GM19463 (cell line): Measurements from ENCODE around the gene ATP6V1G1.
A peak's percentile ranks its signal among the peaks of the same experiment; 100 is the strongest.
"Not testable (repeated sequence)": the region's sequence is repeated elsewhere in the genome, so short reads cannot be mapped to it uniquely, and the experiment has no call there.

Experiments
- ATAC-seq: cut with Tn5 transposase; IDR thresholded peaks from one replicate; pipeline ENCODE4 v1.9.1; 2021; ENCODE audit warnings: mild to moderate bottlenecking, moderate library complexity; ENCODE audit not compliant: unreplicated experiment

Gene ATP6V1G1

GRCh38 chr9:114587345-114588202 lies at the start of gene ATP6V1G1:
Gene ATP6V1G1, plus strand, starts transcription at chr9:114587769. Its CDS starts 70 bp downstream, at chr9:114587839.
- ATAC-seq, result peak; percentile 96

- no peak for ATAC-seq
These were observed 49.3 kb upstream of the ATP6V1G1 start for GRCh38 chr9:114538241-114538640.

- ATAC-seq, result no peak
These were observed 47.7 kb upstream of the ATP6V1G1 start for GRCh38 chr9:114539701-114540380.

GRCh38 chr9:114545055-114545454 lies 42.5 kb upstream of the ATP6V1G1 start:
- ATAC-seq, result no peak

DNA sequence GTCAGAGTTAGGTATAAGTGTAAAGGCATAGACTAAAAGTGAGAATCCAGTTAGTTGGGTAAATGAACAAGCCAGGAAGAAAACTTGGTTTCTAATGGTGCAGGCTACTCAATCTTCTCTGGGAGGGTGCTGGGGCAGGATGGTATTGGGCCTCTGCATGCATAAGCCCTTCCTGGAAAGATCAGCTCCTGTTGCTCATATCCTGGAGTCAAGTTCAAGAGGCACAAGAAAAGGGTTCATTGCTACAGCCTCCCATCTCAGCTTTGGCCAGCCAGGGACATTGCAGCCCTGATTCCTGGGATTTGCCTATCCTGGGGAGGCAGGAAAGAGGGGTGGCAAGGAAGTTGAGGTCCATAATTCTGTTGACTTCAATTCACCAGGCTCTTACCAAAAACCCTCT lies 40.7 kb upstream of the ATP6V1G1 start:
- no peak for ATAC-seq

DNA sequence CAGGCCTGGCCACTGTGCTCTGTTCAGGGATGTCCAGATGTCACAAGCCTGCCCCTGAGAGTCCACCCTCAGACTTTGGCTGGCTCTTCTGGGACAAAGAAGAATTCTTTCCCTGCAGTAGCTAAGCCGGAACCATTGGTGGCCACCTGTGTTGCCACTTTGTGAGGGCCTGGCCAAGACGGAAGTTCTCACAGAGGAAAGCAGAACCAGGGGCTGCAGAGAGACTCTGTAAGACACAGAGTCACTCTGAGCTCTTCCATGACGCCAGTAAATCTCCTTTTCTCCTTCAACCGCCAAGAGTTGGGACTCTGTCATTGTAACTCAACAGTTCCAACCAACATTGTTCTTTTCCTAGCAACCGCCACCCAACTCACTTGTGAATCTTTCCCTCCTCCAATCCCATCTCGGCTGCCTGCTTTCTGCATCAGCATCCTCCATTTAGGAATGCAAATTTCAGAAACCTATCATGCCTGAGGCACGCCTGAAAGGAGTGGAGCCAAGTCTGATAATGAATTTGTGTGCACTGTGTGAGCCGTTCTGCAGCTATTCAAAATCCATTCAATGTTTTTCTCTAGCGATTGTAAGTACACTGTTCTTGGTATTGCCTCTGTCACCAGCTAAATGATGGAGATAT lies 37.8 kb upstream of the ATP6V1G1 start:
- no peak for ATAC-seq

- no peak for ATAC-seq
These were observed 35.6 kb upstream of the ATP6V1G1 start for GRCh38 chr9:114551750-114552685.

GRCh38 chr9:114552706-114553105 lies 34.9 kb upstream of the ATP6V1G1 start:
- no peak for ATAC-seq

- ATAC-seq, result no peak
These were observed 34.4 kb upstream of the ATP6V1G1 start for GRCh38 chr9:114553202-114553601.

GRCh38 chr9:114555696-114556095 lies 31.9 kb upstream of the ATP6V1G1 start:
- ATAC-seq, result no peak

DNA sequence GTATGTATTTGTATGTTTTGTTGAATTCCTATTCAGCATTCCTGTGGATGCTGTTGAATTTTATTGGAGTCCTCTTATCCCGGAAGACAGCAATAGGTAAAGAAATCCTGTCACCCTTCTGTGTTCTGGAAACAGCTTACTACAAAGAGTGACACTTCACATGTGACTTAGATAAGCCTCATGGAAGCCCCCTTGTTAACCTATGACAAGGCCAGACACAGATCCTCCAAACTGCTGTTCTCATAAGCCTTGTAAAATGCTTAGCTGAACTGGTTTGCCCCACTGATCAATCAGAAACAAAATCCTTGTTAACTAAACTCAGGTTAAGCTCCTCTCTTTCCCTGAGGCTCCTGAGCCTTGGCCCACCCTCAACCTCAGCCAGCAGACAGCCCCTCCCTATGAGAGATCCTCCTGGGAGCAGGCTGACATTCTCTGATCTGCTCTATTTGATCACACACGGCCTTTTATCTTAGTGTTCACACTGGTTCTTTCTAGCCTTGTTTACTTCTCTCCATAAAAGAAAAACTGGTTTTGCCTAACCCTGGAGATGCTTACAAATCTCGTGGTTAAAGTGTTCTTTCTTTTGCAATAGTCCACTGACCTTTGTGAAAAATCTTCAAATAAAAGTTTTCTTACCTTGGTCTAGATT lies 29.4 kb upstream of the ATP6V1G1 start:
- no peak for ATAC-seq

DNA sequence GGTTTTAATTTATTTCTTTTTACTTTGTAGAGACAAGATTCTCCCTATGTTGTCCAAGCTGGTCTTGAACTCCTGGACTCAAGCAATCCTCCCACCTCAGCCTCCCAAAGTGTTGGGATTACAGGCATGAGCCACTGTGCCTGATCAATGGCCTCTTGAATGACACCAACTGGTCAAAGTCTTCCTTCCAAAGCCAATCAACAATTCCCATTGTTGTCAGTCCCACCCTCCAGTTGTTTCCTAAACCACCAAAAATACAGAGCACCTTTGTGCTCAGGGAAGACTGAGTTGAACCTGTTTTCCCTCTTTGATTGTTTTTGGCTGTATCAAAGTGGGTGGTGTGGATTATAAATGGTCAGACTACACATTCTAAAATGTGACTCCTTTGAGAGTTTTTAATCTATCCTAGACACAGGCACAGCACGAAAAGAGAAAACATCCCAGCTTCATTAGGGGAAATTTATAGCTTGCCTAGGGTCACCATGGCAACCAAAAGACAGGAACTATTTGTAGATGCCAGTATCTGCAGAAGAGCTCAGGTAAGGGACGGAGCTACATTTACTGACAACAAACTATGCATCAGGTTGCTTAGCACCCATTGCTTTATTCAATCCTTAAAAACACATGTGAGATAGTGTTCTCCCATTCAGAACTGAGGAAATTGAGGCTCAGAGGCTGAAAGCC lies 27.6 kb upstream of the ATP6V1G1 start:
- ATAC-seq, result no peak

DNA sequence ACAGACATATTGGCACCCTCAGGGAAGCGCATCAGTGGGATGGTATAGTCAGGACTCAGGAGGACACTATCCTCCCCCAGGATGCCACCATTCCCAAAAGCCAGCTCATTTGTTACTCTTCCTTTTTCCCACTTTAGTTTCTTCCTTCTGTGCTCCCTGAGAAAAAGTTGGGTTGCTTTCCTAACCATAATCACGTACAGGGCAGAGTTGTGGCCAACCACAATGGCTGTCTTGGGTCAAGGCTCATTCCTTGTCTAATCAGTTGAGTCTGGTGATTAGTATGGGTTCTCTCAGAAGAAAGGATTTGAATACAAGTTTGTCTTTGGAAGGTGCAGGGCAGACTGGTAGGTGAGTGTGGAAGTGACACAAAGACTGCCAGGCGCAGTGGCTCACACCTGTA lies 26.6 kb upstream of the ATP6V1G1 start:
- ATAC-seq, result no peak

DNA sequence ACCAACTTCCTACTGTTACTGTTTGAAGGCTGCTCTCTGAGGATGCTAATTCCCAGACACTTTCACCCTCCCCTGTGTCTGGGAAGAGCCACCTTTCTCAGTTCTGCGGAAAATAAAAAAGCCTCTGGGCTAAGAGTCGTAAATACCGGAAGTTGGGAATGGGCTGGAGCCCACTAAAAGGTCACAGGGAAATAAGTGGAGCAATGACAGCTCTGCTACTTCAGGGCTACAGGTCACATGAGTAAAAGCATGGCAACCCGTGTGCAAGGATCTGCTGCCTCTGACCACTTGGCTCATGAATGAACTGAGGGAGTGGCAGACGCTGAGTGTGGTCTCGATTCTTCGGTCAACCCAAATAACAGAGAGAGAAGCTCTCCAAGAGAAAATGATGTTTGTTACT lies 25.8 kb upstream of the ATP6V1G1 start:
- ATAC-seq, result no peak

DNA sequence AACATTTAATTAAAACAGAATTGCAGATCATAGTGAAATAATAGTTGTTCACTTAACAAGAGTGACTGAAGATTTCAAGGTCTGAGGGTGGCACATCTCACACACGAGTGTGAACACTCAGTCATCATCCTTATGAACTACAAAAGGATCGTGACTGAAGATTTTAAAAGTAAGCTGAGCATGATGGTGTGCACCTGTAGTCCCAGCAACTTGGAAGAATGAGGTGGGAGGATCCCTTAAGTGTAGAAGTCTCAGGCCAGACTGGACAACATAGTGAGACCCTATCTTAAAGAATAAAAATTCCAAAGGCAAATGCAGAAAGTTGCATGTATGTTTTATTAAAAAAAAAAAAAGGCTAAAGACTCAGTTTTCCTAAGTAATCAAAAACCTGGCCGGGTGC lies 22.4 kb upstream of the ATP6V1G1 start:
- no peak for ATAC-seq

- no peak for ATAC-seq
These were observed 16.8 kb upstream of the ATP6V1G1 start for GRCh38 chr9:114570742-114571141.

- ATAC-seq, result no peak
These were observed 16.2 kb upstream of the ATP6V1G1 start for GRCh38 chr9:114571391-114571790.

- ATAC-seq, result no peak
These were observed 15.4 kb upstream of the ATP6V1G1 start for GRCh38 chr9:114572199-114572598.

DNA sequence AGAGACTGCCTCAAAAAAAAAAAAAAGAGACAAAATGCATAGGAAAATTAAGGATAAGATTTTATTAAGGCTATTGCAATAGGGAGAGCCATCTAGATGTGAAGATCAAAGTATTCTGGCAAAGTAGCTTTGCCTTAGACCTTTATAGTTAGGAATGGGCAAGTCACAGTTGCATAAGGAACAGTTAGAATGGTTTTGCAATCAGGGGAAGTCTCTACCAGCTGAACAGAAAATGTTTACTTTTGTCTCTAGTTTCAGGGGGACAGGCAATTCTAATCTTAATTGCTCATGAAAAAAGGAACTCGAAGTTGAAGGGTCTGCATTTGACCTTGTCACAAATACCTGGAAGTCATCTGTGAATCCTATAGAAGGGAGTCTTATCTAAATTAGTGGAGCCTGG lies 13.1 kb upstream of the ATP6V1G1 start:
- ATAC-seq, result no peak

DNA sequence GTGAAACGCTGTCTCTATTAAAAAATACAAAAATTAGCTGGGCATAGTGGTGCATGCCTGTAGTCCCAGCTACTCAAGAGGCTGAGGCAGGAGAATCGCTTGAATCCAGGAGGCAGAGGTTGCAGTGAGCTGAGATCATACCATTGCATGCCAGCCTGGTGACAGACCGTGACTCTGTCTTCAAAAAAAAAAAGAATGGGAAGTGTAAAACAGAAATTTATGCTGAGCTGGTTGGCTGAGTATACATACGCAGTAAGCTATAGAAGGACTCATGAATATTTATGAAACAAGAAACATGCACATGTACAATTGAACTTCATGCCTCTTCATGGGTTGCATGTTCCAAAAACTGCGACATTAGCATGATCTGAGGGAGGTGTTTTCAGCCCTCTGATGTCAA lies 10.8 kb upstream of the ATP6V1G1 start:
- ATAC-seq, result not testable (repeated sequence)
